Measurements from ENCODE around the gene AURKA. TPM values are rescaled to one million over a fixed set of nuclear protein-coding genes. Genes with fewer than 3 reads are reported as not detected.

Gene AURKA
- total and polyA plus RNA-seq, 4 donors, result 0.88 to 41.6 (median 2.7) TPM

DNA sequence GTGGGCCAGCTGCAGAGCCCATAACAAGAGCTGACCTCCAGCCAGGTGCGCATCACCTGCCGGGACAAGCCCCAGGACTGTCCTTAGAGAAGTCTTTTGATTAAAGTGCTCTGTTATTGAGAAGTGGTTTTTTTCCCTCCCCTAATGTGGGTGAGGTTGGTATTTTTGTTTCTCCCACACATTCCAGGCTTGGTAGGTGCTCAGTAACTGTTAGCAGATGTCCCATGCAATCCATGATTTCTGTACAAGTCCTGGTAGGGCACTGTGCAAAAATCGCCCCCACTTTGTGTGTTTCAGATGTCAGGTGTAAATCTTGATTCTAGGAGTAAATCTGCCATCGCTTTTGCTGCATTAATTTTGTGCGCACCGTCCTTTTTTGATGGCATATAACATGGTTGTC lies 28.5 kb downstream of the AURKA start (continued):
- TF ChIP-seq, protein P1, sequence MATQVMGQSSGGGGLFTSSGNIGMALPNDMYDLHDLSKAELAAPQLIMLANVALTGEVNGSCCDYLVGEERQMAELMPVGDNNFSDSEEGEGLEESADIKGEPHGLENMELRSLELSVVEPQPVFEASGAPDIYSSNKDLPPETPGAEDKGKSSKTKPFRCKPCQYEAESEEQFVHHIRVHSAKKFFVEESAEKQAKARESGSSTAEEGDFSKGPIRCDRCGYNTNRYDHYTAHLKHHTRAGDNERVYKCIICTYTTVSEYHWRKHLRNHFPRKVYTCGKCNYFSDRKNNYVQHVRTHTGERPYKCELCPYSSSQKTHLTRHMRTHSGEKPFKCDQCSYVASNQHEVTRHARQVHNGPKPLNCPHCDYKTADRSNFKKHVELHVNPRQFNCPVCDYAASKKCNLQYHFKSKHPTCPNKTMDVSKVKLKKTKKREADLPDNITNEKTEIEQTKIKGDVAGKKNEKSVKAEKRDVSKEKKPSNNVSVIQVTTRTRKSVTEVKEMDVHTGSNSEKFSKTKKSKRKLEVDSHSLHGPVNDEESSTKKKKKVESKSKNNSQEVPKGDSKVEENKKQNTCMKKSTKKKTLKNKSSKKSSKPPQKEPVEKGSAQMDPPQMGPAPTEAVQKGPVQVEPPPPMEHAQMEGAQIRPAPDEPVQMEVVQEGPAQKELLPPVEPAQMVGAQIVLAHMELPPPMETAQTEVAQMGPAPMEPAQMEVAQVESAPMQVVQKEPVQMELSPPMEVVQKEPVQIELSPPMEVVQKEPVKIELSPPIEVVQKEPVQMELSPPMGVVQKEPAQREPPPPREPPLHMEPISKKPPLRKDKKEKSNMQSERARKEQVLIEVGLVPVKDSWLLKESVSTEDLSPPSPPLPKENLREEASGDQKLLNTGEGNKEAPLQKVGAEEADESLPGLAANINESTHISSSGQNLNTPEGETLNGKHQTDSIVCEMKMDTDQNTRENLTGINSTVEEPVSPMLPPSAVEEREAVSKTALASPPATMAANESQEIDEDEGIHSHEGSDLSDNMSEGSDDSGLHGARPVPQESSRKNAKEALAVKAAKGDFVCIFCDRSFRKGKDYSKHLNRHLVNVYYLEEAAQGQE (IDR thresholded peaks at IDR 0.05), result no peak
- TF ChIP-seq, protein P2, sequence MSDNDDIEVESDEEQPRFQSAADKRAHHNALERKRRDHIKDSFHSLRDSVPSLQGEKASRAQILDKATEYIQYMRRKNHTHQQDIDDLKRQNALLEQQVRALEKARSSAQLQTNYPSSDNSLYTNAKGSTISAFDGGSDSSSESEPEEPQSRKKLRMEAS (IDR thresholded peaks at IDR 0.05), result no peak
- TF ChIP-seq SP1 (IDR thresholded peaks at IDR 0.05) (no peak), NR2F2 (IDR thresholded peaks at IDR 0.05) (no peak), FOXA2 (IDR thresholded peaks at IDR 0.05) (no peak)

DNA sequence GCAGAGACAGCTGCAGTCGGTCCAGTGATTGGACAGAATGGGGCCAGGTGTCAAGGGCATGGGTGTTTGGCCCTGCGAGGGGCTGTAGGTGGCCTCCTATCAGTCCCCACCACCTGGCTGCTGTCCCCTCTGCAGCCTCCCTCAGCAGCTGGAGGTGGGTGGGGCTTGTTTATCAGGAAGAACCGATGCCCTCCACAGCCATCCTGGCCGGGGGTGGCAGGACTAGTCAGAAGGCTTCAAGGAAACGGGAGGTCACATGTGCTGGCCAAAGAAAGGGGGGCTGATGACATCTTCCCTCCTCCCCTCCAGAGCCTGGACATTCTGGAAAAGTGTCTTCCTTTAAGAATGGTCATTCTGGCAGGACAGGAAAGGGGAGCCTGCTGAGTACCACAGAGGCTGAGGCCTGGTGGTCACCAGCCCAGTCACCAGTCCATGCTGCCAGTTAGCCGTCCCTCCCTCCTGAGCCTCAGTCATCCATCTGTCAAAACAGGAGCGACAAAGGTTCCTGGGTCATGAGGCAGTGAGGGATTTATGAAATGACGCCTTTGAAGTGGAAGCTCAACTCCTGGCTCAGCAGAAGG lies 29.1 kb downstream of the AURKA start:
- WGBS, result 63% methylated on average over 8 of the region's 8 CpGs

More for the DNA sequence above, 29.1 kb downstream of the AURKA start:
- Histone ChIP-seq H3K4me1 (ENCODE audit: control insufficient read depth in 4 of 4, insufficient read depth in 4 of 4, low read length in 3 of 4) (peaks cover 8 to 18% (median 11%) of the 10 kb centered on the region in 4 donors), H3K27ac (ENCODE audit: low read depth in 1 of 2, low read length in 2 of 2) (no peak overlapping the region), H3K36me3 (ENCODE audit: control insufficient read depth in 4 of 4, insufficient read depth in 3 of 4, low read depth in 1 of 4, low read length in 3 of 4) (peaks cover 3 to 23% (median 16%) of the 10 kb centered on the region in 4 donors), H3K4me3 (ENCODE audit: low read depth in 1 of 3, low read length in 3 of 3) (no peak overlapping the region), H3K27me3 (ENCODE audit: control insufficient read depth in 4 of 4, insufficient read depth in 4 of 4, low read length in 3 of 4) (no peaks in the 10 kb centered on the region), H3K9ac (ENCODE audit: low read depth in 1 of 2, low read length in 2 of 2) (no peak overlapping the region), H3K9me3 (ENCODE audit: control insufficient read depth in 4 of 4, low read length in 3 of 4) (no peaks in the 10 kb centered on the region)
- no peak for TF ChIP-seq FOXA2 (IDR thresholded peaks at IDR 0.05)
- TF ChIP-seq SP1 (IDR thresholded peaks at IDR 0.05), result no peak
- TF ChIP-seq FOXA1 (IDR thresholded peaks at IDR 0.05), result no peak
- no peak for TF ChIP-seq YY1 (IDR thresholded peaks at IDR 0.05)
- no peak for TF ChIP-seq RAD21 (IDR thresholded peaks at IDR 0.05)
- TF ChIP-seq GABPA (IDR thresholded peaks at IDR 0.05 in 1 of 2, conservative IDR thresholded peaks at IDR 0.05 in 1 of 2), result no peak
- no peak for TF ChIP-seq HNF4A (conservative IDR thresholded peaks at IDR 0.05)
- no peak for TF ChIP-seq JUND (IDR thresholded peaks at IDR 0.05)
- TF ChIP-seq, protein P3, sequence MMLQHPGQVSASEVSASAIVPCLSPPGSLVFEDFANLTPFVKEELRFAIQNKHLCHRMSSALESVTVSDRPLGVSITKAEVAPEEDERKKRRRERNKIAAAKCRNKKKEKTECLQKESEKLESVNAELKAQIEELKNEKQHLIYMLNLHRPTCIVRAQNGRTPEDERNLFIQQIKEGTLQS (IDR thresholded peaks at IDR 0.05), result no peak
- TF ChIP-seq, protein P4, sequence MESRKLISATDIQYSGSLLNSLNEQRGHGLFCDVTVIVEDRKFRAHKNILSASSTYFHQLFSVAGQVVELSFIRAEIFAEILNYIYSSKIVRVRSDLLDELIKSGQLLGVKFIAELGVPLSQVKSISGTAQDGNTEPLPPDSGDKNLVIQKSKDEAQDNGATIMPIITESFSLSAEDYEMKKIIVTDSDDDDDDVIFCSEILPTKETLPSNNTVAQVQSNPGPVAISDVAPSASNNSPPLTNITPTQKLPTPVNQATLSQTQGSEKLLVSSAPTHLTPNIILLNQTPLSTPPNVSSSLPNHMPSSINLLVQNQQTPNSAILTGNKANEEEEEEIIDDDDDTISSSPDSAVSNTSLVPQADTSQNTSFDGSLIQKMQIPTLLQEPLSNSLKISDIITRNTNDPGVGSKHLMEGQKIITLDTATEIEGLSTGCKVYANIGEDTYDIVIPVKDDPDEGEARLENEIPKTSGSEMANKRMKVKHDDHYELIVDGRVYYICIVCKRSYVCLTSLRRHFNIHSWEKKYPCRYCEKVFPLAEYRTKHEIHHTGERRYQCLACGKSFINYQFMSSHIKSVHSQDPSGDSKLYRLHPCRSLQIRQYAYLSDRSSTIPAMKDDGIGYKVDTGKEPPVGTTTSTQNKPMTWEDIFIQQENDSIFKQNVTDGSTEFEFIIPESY (IDR thresholded peaks at IDR 0.05), result no peak
- TF ChIP-seq, protein P1 (IDR thresholded peaks at IDR 0.05), result no peak
- DNase-seq (ENCODE audit: low spot score), result peak; percentile 89

Measured in liver (tissue), 9 donors.